GM12878 (cell line): Measurements from ENCODE around the gene NFKBIE. TPM values are rescaled to one million over a fixed set of nuclear protein-coding genes. Genes with fewer than 3 reads are reported as not detected.

Source experiments
- BACH1 ChIP-seq: fragments of 450-650 bp; IDR thresholded peaks from 2 replicates; pipeline ENCODE4 v1.6.1; 2017; ENCODE audit warnings: mild to moderate bottlenecking, borderline replicate concordance
- CBX3 ChIP-seq: fragments of 200-600 bp; sonication (generic); IDR thresholded peaks from 2 replicates; pipeline ENCODE4 v1.6.1; 2016; ENCODE audit warnings: low read depth, borderline replicate concordance
- CHD4 ChIP-seq: fragments of 200-600 bp; sonication (generic); IDR thresholded peaks from 2 replicates; pipeline ENCODE4 v1.6.1; 2016; ENCODE audit warnings: mild to moderate bottlenecking
- CREB1 ChIP-seq: IDR thresholded peaks from 2 replicates; pipeline ENCODE4 v1.6.1; 2012; ENCODE audit warnings: low read depth, mild to moderate bottlenecking, inconsistent platforms
- CREM ChIP-seq: IDR thresholded peaks from 2 replicates; pipeline ENCODE4 v1.6.1; 2014; ENCODE audit warnings: antibody characterized with exemption, low read depth
- EED ChIP-seq: sonication (generic); IDR thresholded peaks from 2 replicates; pipeline ENCODE4 v1.6.1; 2016; ENCODE audit warnings: antibody characterized with exemption, low read depth
- EGR1 ChIP-seq, 2 experiments: IDR thresholded peaks; 1 replicate in 1 of 2; 2 replicates in 1 of 2; pipeline ENCODE4 v1.6.1; 2011 to 2012; ENCODE audit warnings: low read depth in 2 of 2, low read length in 2 of 2, borderline replicate concordance in 1 of 2, mild to moderate bottlenecking in 1 of 2, moderate library complexity in 1 of 2
- MTA2 ChIP-seq: fragments of 450-650 bp; IDR thresholded peaks from 2 replicates; pipeline ENCODE4 v1.6.1; 2016; ENCODE audit warnings: low read depth, mild to moderate bottlenecking, moderate library complexity
- MYC ChIP-seq: IDR thresholded peaks from 2 replicates; pipeline ENCODE4 v1.6.1; 2011; ENCODE audit warnings: mild to moderate bottlenecking, low read length, moderate library complexity, inconsistent platforms; ENCODE audit not compliant: insufficient read depth, insufficient replicate concordance, insufficient read length, severe bottlenecking
- NFIC ChIP-seq: IDR thresholded peaks from 2 replicates; pipeline ENCODE4 v1.6.1; 2012; ENCODE audit warnings: low read depth, mild to moderate bottlenecking, inconsistent platforms, low read length, moderate library complexity
- NFXL1 ChIP-seq: fragments of 450-650 bp; IDR thresholded peaks from 2 replicates; pipeline ENCODE4 v1.6.1; 2017; ENCODE audit warnings: antibody characterized with exemption, mild to moderate bottlenecking, borderline replicate concordance
- NFYA ChIP-seq: IDR thresholded peaks from 2 replicates; pipeline ENCODE4 v1.6.1; 2011; ENCODE audit warnings: low read depth, mild to moderate bottlenecking, low read length, improper control_type of control experiment, borderline replicate concordance
- NR2F1 ChIP-seq: fragments of 450-650 bp; conservative IDR thresholded peaks from 2 replicates; pipeline ENCODE4 v1.6.1; 2017; ENCODE audit warnings: mild to moderate bottlenecking
- RCOR1 ChIP-seq: conservative IDR thresholded peaks from 2 replicates; pipeline ENCODE4 v1.6.1; 2012; ENCODE audit warnings: low read depth, low read length, improper control_type of control experiment
- RUNX3 ChIP-seq: IDR thresholded peaks from 2 replicates; pipeline ENCODE4 v1.6.1; 2012; ENCODE audit warnings: low read length, inconsistent platforms
- SKIL ChIP-seq: fragments of 450-650 bp; IDR thresholded peaks from 2 replicates; pipeline ENCODE4 v1.6.1; 2017; ENCODE audit warnings: mild to moderate bottlenecking, low read depth, inconsistent platforms; ENCODE audit not compliant: poor library complexity, severe bottlenecking
- SMAD5 ChIP-seq: IDR thresholded peaks from 2 replicates; pipeline ENCODE4 v1.6.1; 2016; ENCODE audit warnings: antibody characterized with exemption, low read depth
- SPI1 ChIP-seq: IDR thresholded peaks from 2 replicates; pipeline ENCODE4 v1.6.1; 2011; ENCODE audit warnings: low read depth, mild to moderate bottlenecking, low read length, moderate library complexity, borderline replicate concordance; ENCODE audit not compliant: insufficient read depth
- polyA plus RNA-seq, 11 experiments: library from polyadenylated mRNA; depleted of rRNA in 4 of 11; unstranded in 6 of 11; stranded (reverse) in 5 of 11; fragments of >200 nt; fragmentation: Nextera tagmentation in 4 of 11; fragmentation: Illumina TruSeq in 1 of 11; extraction: Ambion mirVana in 4 of 11; extraction: Trizol in 1 of 11; gene quantifications; 1 replicate in 1 of 11; 2 replicates in 10 of 11; pipeline versions ENCODE4 v1.2.1 to v1.2.3, GENCODE V29; 2011 to 2016; ENCODE audit warnings: inconsistent platforms in 2 of 11, missing spikeins in 2 of 11, low read depth in 1 of 11
- total RNA-seq, 4 experiments: library from RNA; depleted of rRNA in 3 of 4; stranded (reverse); fragments of >200 nt in 3 of 4; fragmentation: Illumina TruSeq in 1 of 4; extraction: Trizol in 1 of 4; gene quantifications; 2 replicates each; pipeline versions ENCODE4 v1.2.1 to v1.2.3, GENCODE V29; 2013 to 2021
- TF ChIP-seq, protein P1 (sequence below): IDR thresholded peaks from 2 replicates; pipeline ENCODE4 v1.6.1; 2012; ENCODE audit warnings: low read length, inconsistent platforms
- TF ChIP-seq, protein P2 (sequence below), 3 experiments: IDR thresholded peaks in 2 of 3; conservative IDR thresholded peaks in 1 of 3; 2 replicates each; pipeline ENCODE4 v1.5.1; 2011; ENCODE audit warnings: low read depth in 3 of 3, low read length in 3 of 3, mild to moderate bottlenecking in 3 of 3, control low read depth in 2 of 3, moderate library complexity in 2 of 3, inconsistent platforms in 1 of 3, mixed read lengths in 1 of 3; ENCODE audit not compliant: control insufficient read depth in 2 of 3, insufficient read depth in 1 of 3; ENCODE audit errors: extremely low read depth in 1 of 3
- TF ChIP-seq, protein P3 (sequence below): fragments of 150-350 bp; IDR thresholded peaks from 2 replicates; pipeline ENCODE4 v1.6.1; 2014; ENCODE audit warnings: mild to moderate bottlenecking, low read depth, low read length
- TF ChIP-seq, protein P4 (sequence below): IDR thresholded peaks from 2 replicates; pipeline ENCODE4 v1.6.1; 2012; ENCODE audit warnings: low read depth, low read length, improper control_type of control experiment

NFKBIE gene
- total and polyA plus RNA-seq, 10 of the 15 experiments (the other 5 are each of a cell fraction or from before 2014, with no cell fraction given), result 10.4 to 106 (median 38.8) TPM

GRCh38 chr6:44221291-44221960 lies 43.9 kb downstream of the NFKBIE start (continued):
- TF ChIP-seq, protein P1, sequence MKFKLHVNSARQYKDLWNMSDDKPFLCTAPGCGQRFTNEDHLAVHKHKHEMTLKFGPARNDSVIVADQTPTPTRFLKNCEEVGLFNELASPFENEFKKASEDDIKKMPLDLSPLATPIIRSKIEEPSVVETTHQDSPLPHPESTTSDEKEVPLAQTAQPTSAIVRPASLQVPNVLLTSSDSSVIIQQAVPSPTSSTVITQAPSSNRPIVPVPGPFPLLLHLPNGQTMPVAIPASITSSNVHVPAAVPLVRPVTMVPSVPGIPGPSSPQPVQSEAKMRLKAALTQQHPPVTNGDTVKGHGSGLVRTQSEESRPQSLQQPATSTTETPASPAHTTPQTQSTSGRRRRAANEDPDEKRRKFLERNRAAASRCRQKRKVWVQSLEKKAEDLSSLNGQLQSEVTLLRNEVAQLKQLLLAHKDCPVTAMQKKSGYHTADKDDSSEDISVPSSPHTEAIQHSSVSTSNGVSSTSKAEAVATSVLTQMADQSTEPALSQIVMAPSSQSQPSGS, result no peak
- TF ChIP-seq SMAD5 (no peak), EGR1 (IDR thresholded peaks at IDR 0.05; ENCODE audit: borderline replicate concordance in 1 of 2, low read depth in 2 of 2, low read length in 2 of 2) (no peak), CBX3 (no peak), NFIC (no peak), CREM (no peak), MTA2 (no peak; the same call in 1 of the 2 replicates), SPI1 (no peak), NR2F1 (no peak), MYC (no peak), RCOR1 (no peak), BACH1 (no peak; the same call in 1 of the 2 replicates), EED (peak; percentile 35; the same call in 1 of the 2 replicates), NFYA (no peak), CREB1 (no peak), CHD4 (no peak), NFXL1 (no peak), RUNX3 (no peak), SKIL (no peak)
- TF ChIP-seq, protein P2, sequence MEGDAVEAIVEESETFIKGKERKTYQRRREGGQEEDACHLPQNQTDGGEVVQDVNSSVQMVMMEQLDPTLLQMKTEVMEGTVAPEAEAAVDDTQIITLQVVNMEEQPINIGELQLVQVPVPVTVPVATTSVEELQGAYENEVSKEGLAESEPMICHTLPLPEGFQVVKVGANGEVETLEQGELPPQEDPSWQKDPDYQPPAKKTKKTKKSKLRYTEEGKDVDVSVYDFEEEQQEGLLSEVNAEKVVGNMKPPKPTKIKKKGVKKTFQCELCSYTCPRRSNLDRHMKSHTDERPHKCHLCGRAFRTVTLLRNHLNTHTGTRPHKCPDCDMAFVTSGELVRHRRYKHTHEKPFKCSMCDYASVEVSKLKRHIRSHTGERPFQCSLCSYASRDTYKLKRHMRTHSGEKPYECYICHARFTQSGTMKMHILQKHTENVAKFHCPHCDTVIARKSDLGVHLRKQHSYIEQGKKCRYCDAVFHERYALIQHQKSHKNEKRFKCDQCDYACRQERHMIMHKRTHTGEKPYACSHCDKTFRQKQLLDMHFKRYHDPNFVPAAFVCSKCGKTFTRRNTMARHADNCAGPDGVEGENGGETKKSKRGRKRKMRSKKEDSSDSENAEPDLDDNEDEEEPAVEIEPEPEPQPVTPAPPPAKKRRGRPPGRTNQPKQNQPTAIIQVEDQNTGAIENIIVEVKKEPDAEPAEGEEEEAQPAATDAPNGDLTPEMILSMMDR (IDR thresholded peaks at IDR 0.05 in 2 of 3, conservative IDR thresholded peaks at IDR 0.05 in 1 of 3; ENCODE audit: control insufficient read depth in 2 of 3, extremely low read depth in 1 of 3, insufficient read depth in 1 of 3, low read depth in 3 of 3, low read length in 3 of 3), result peak; percentile 84 to 97 (median 88); a peak in 5 of 6 replicates
- TF ChIP-seq, protein P3, sequence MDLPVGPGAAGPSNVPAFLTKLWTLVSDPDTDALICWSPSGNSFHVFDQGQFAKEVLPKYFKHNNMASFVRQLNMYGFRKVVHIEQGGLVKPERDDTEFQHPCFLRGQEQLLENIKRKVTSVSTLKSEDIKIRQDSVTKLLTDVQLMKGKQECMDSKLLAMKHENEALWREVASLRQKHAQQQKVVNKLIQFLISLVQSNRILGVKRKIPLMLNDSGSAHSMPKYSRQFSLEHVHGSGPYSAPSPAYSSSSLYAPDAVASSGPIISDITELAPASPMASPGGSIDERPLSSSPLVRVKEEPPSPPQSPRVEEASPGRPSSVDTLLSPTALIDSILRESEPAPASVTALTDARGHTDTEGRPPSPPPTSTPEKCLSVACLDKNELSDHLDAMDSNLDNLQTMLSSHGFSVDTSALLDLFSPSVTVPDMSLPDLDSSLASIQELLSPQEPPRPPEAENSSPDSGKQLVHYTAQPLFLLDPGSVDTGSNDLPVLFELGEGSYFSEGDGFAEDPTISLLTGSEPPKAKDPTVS, result no peak
- TF ChIP-seq, protein P4, sequence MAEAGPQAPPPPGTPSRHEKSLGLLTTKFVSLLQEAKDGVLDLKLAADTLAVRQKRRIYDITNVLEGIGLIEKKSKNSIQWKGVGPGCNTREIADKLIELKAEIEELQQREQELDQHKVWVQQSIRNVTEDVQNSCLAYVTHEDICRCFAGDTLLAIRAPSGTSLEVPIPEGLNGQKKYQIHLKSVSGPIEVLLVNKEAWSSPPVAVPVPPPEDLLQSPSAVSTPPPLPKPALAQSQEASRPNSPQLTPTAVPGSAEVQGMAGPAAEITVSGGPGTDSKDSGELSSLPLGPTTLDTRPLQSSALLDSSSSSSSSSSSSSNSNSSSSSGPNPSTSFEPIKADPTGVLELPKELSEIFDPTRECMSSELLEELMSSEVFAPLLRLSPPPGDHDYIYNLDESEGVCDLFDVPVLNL, result no peak
